H9 (cell line): Measurements from ENCODE around the gene F11R. TPM values are rescaled to one million over a fixed set of nuclear protein-coding genes. Genes with fewer than 3 reads are reported as not detected.

ENCODE experiments used
- DNase-seq: peaks from one replicate; pipeline ENCODE4 v3.0.0-alpha.2; 2017
- H2AFZ ChIP-seq: one replicate; pipeline ENCODE4 v1.6.1; 2013; ENCODE audit warnings: mild to moderate bottlenecking, low read length, control low read depth, moderate library complexity
- H2AK5ac ChIP-seq: 2 replicates; pipeline ENCODE4 v1.6.1; 2013; ENCODE audit warnings: low read length, control low read depth, mixed read lengths; ENCODE audit not compliant: insufficient read length
- H2BK120ac ChIP-seq: one replicate; pipeline ENCODE4 v1.6.1; 2013; ENCODE audit warnings: low read depth, mild to moderate bottlenecking, low read length, control low read depth, inconsistent platforms; ENCODE audit not compliant: poor library complexity, severe bottlenecking
- H2BK12ac ChIP-seq: 2 replicates; pipeline ENCODE4 v1.6.1; 2013; ENCODE audit warnings: low read length, control low read depth, mixed read lengths, low read depth; ENCODE audit not compliant: insufficient read length
- H2BK15ac ChIP-seq: 2 replicates; pipeline ENCODE4 v1.6.1; 2013; ENCODE audit warnings: low read depth, low read length, control low read depth
- H2BK20ac ChIP-seq: one replicate; pipeline ENCODE4 v1.6.1; 2013; ENCODE audit warnings: low read depth, mild to moderate bottlenecking, low read length, control low read depth, inconsistent platforms; ENCODE audit not compliant: poor library complexity, severe bottlenecking
- H2BK5ac ChIP-seq: 2 replicates; pipeline ENCODE4 v1.6.1; 2013; ENCODE audit warnings: low read length, control low read depth, mixed read lengths; ENCODE audit not compliant: insufficient read length
- H3K14ac ChIP-seq: 2 replicates; pipeline ENCODE4 v1.6.1; 2013; ENCODE audit warnings: low read length, control low read depth; ENCODE audit not compliant: insufficient read depth
- H3K18ac ChIP-seq: 2 replicates; pipeline ENCODE4 v1.6.1; 2013; ENCODE audit warnings: low read depth, mild to moderate bottlenecking, mixed read lengths, low read length, control low read depth; ENCODE audit not compliant: insufficient read length
- H3K23ac ChIP-seq: 2 replicates; pipeline ENCODE4 v1.6.1; 2013; ENCODE audit warnings: low read length, control low read depth, mixed read lengths, low read depth; ENCODE audit not compliant: insufficient read length
- H3K23me2 ChIP-seq: 2 replicates; pipeline ENCODE4 v1.6.1; 2013; ENCODE audit warnings: low read depth, mild to moderate bottlenecking, mixed read lengths, low read length, control low read depth; ENCODE audit not compliant: insufficient read length, poor library complexity, severe bottlenecking
- H3K27ac ChIP-seq: 2 replicates; pipeline ENCODE4 v1.5.1; 2013; ENCODE audit warnings: low read length, control low read depth, mixed read lengths, low read depth; ENCODE audit not compliant: insufficient read length
- H3K27me3 ChIP-seq: 2 replicates; pipeline ENCODE4 v1.6.1; 2013; ENCODE audit warnings: low read length, control low read depth, inconsistent platforms; ENCODE audit not compliant: insufficient read depth
- H3K4ac ChIP-seq: 2 replicates; pipeline ENCODE4 v1.6.1; 2013; ENCODE audit warnings: low read depth, mild to moderate bottlenecking, control low read depth, inconsistent platforms, low read length, moderate library complexity
- H3K4me1 ChIP-seq: 2 replicates; pipeline ENCODE4 v1.6.1; 2013; ENCODE audit warnings: low read length, control low read depth, inconsistent platforms; ENCODE audit not compliant: insufficient read depth
- H3K4me2 ChIP-seq: 2 replicates; pipeline ENCODE4 v1.6.1; 2013; ENCODE audit warnings: low read length, control low read depth, mixed read lengths; ENCODE audit not compliant: insufficient read length, insufficient read depth
- H3K56ac ChIP-seq: 2 replicates; pipeline ENCODE4 v1.6.1; 2013; ENCODE audit warnings: low read depth, mild to moderate bottlenecking, mixed read lengths, low read length, control low read depth; ENCODE audit not compliant: insufficient read length
- H3K79me1 ChIP-seq: 2 replicates; pipeline ENCODE4 v1.6.1; 2013; ENCODE audit warnings: low read depth, mild to moderate bottlenecking, moderate library complexity, low read length, control low read depth, inconsistent platforms; ENCODE audit not compliant: insufficient read depth, poor library complexity, severe bottlenecking
- H3K79me2 ChIP-seq: 2 replicates; pipeline ENCODE4 v1.6.1; 2013; ENCODE audit warnings: low read length, control low read depth, inconsistent platforms; ENCODE audit not compliant: insufficient read depth
- H3K9ac ChIP-seq: 2 replicates; pipeline ENCODE4 v1.6.1; 2013; ENCODE audit warnings: low read length, control low read depth, mixed read lengths; ENCODE audit not compliant: insufficient read length; ENCODE audit errors: extremely low read depth
- H3K9me3 ChIP-seq: one replicate; pipeline ENCODE4 v1.6.1; 2013; ENCODE audit warnings: low read depth, low read length, inconsistent platforms; ENCODE audit not compliant: control insufficient read depth
- H3T11ph ChIP-seq: one replicate; pipeline ENCODE4 v1.6.1; 2013; ENCODE audit warnings: mild to moderate bottlenecking, low read length, control low read depth, inconsistent platforms
- H4K20me1 ChIP-seq: one replicate; pipeline ENCODE4 v1.6.1; 2013; ENCODE audit not compliant: control insufficient read depth, insufficient read length, insufficient read depth
- H4K5ac ChIP-seq: 2 replicates; pipeline ENCODE4 v1.6.1; 2013; ENCODE audit warnings: low read depth, mild to moderate bottlenecking, mixed read lengths, low read length, control low read depth; ENCODE audit not compliant: insufficient read length
- H4K8ac ChIP-seq: replicated peaks from 2 replicates; pipeline ENCODE4 v1.6.1; 2013; ENCODE audit warnings: low read length, control low read depth, mixed read lengths, low read depth; ENCODE audit not compliant: insufficient read length
- H4K91ac ChIP-seq: 2 replicates; pipeline ENCODE4 v1.6.1; 2013; ENCODE audit warnings: low read depth, mild to moderate bottlenecking, moderate library complexity, mixed read lengths, low read length, control low read depth; ENCODE audit not compliant: insufficient read length
- H3K27ac Mint-ChIP-seq, 3 experiments: 2 replicates in 2 of 3; 3 replicates in 1 of 3; pipeline ENCODE4 v1.8.0; 2020 to 2021; ENCODE audit warnings: mixed read lengths in 3 of 3, mild to moderate bottlenecking in 1 of 3, moderate library complexity in 1 of 3
- H3K27me3 Mint-ChIP-seq: 2 replicates; pipeline ENCODE4 v1.8.0; 2021; ENCODE audit warnings: low read depth, mild to moderate bottlenecking, moderate library complexity, mixed read lengths
- H3K36me3 Mint-ChIP-seq, 3 experiments: 2 replicates in 2 of 3; 3 replicates in 1 of 3; pipeline ENCODE4 v1.8.0; 2020 to 2021; ENCODE audit warnings: low read depth in 3 of 3, mixed read lengths in 3 of 3; ENCODE audit not compliant: insufficient read depth in 1 of 3
- H3K4me1 Mint-ChIP-seq, 2 experiments: 2 replicates each; pipeline ENCODE4 v1.8.0; 2020; ENCODE audit warnings: mixed read lengths in 2 of 2
- H3K4me3 Mint-ChIP-seq, 2 experiments: 2 replicates in 1 of 2; 3 replicates in 1 of 2; pipeline ENCODE4 v1.8.0; 2020 to 2021; ENCODE audit warnings: mild to moderate bottlenecking in 2 of 2, mixed read lengths in 2 of 2, moderate library complexity in 1 of 2
- H3K9me3 Mint-ChIP-seq, 2 experiments: 2 replicates in 1 of 2; 3 replicates in 1 of 2; pipeline ENCODE4 v1.8.0; 2020; ENCODE audit warnings: mild to moderate bottlenecking in 2 of 2, mixed read lengths in 2 of 2, moderate library complexity in 1 of 2
- total RNA-seq: library from RNA; stranded (reverse); gene quantifications from 2 replicates; pipeline ENCODE4 v1.2.1, GENCODE V29; 2021
- TF ChIP-seq, protein P1 (sequence below): fragments of 200-600 bp; sonication (generic); conservative IDR thresholded peaks from 3 replicates; pipeline ENCODE4 v1.8.0; 2021; ENCODE audit warnings: antibody characterized with exemption, mild to moderate bottlenecking

F11R gene
- total RNA-seq, 1 experiment from 2014 or later = 174 TPM

- Mint-ChIP-seq H3K27me3 (no peaks in the 10 kb centered on the region), H3K4me1 (peaks cover 35 to 44% of the 10 kb centered on the region in 2 experiments), H3K27ac (peak overlapping the region; percentile 16 to 95 (median 76); a peak in 5 of 7 replicates), H3K4me3 (0 out of 5 replicates have a peak overlapping the region, but pooled peaks of 1 of the 2 experiments have one; percentile 54), H3K36me3 (peaks cover 5 to 30% (median 25%) of the 10 kb centered on the region in 3 experiments; a peak in 6 of 7 replicates), H3K9me3 (no peaks in the 10 kb centered on the region)
- Histone ChIP-seq H2BK12ac (no peak overlapping the region), H2BK120ac (no peak overlapping the region), H3K9me3 (no peaks in the 10 kb centered on the region), H3K23ac (no peak overlapping the region), H4K20me1 (no peaks in the 10 kb centered on the region), H4K8ac (no peak overlapping the region), H3K9ac (no peak overlapping the region), H4K5ac (no peak overlapping the region), H3K4ac (no peak overlapping the region), H2BK5ac (no peak overlapping the region), H3K56ac (no peak overlapping the region), H4K91ac (no peak overlapping the region), H3K23me2 (no peaks in the 10 kb centered on the region), H3K4me2 (peak overlapping the region; percentile 79), H3K18ac (no peak overlapping the region), H2BK15ac (no peak overlapping the region), H2AFZ (no peak overlapping the region), H3K27ac (peak overlapping the region; percentile 95), H3K27me3 (no peaks in the 10 kb centered on the region), H3K79me1 (peaks cover 11% of the 10 kb centered on the region), H2AK5ac (no peak overlapping the region), H2BK20ac (no peak overlapping the region), H3K79me2 (peaks cover 44% of the 10 kb centered on the region), H3T11ph (no peak overlapping the region), H3K4me1 (peaks cover 20% of the 10 kb centered on the region), H3K14ac (no peak overlapping the region)
- TF ChIP-seq, protein P1, sequence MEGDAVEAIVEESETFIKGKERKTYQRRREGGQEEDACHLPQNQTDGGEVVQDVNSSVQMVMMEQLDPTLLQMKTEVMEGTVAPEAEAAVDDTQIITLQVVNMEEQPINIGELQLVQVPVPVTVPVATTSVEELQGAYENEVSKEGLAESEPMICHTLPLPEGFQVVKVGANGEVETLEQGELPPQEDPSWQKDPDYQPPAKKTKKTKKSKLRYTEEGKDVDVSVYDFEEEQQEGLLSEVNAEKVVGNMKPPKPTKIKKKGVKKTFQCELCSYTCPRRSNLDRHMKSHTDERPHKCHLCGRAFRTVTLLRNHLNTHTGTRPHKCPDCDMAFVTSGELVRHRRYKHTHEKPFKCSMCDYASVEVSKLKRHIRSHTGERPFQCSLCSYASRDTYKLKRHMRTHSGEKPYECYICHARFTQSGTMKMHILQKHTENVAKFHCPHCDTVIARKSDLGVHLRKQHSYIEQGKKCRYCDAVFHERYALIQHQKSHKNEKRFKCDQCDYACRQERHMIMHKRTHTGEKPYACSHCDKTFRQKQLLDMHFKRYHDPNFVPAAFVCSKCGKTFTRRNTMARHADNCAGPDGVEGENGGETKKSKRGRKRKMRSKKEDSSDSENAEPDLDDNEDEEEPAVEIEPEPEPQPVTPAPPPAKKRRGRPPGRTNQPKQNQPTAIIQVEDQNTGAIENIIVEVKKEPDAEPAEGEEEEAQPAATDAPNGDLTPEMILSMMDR = no peak
- no peak for DNase-seq
These were observed 7.8 kb downstream of the F11R start for GRCh38 chr1:161013131-161013487.
